Parathyroid adenoma (tissue), 2 donors: ENCODE data around the gene SLC12A7.

Experiments
- H2AFZ ChIP-seq: fragments of 300-600 bp; sonication (generic); one replicate; pipeline ENCODE4 v1.7.0; 2017; ENCODE audit warnings: antibody characterized with exemption, mild to moderate bottlenecking
- H3K27ac ChIP-seq: fragments of 300-600 bp; sonication (generic); one replicate; pipeline ENCODE4 v1.7.0; 2017
- H3K27me3 ChIP-seq: fragments of 300-600 bp; sonication (generic); one replicate; pipeline ENCODE4 v1.7.0; 2017; ENCODE audit warnings: low read length; ENCODE audit not compliant: control insufficient read depth, insufficient read depth
- H3K36me3 ChIP-seq: fragments of 300-600 bp; sonication (generic); one replicate; pipeline ENCODE4 v1.7.0; 2017; ENCODE audit warnings: low read length; ENCODE audit not compliant: control insufficient read depth, insufficient read depth
- H3K4me1 ChIP-seq: fragments of 300-600 bp; sonication (generic); one replicate; pipeline ENCODE4 v1.7.0; 2017; ENCODE audit warnings: control low read depth
- H3K4me2 ChIP-seq: fragments of 300-600 bp; sonication (generic); one replicate; pipeline ENCODE4 v1.7.0; 2017; ENCODE audit warnings: low read length
- H3K4me3 ChIP-seq: fragments of 300-600 bp; sonication (generic); one replicate; pipeline ENCODE4 v1.7.0; 2017; ENCODE audit warnings: low read depth, low read length
- H3K79me2 ChIP-seq: fragments of 300-600 bp; sonication (generic); one replicate; pipeline ENCODE4 v1.7.0; 2017; ENCODE audit warnings: control low read depth
- H3K9ac ChIP-seq: fragments of 300-600 bp; sonication (generic); one replicate; pipeline ENCODE4 v1.7.0; 2017; ENCODE audit warnings: mild to moderate bottlenecking
- H3K9me3 ChIP-seq: fragments of 300-600 bp; sonication (generic); one replicate; pipeline ENCODE4 v1.7.0; 2017; ENCODE audit warnings: low read length; ENCODE audit not compliant: control insufficient read depth
- CTCF ChIP-seq: fragments of 300-600 bp; sonication (generic); IDR thresholded peaks from one replicate; pipeline ENCODE4 v1.7.0; 2017; ENCODE audit warnings: antibody characterized with exemption, mild to moderate bottlenecking
- donor health status: primary hyperparathyroidism.

SLC12A7 gene

GRCh38 chr5:1095990-1096363 is 15.9 kb downstream of the SLC12A7 start:
- Histone ChIP-seq H3K79me2 (peaks cover 8% of the 10 kb centered on the region), H3K4me2 (no peak overlapping the region), H3K9me3 (no peaks in the 10 kb centered on the region), H3K27me3 (no peaks in the 10 kb centered on the region), H2AFZ (no peak overlapping the region), H3K4me1 (no peaks in the 10 kb centered on the region), H3K36me3 (no peaks in the 10 kb centered on the region), H3K9ac (no peak overlapping the region), H3K4me3 (no peak overlapping the region), H3K27ac (no peak overlapping the region)
- TF ChIP-seq CTCF, result no peak

- Histone ChIP-seq H3K27me3 (no peaks in the 10 kb centered on the region), H3K4me1 (no peaks in the 10 kb centered on the region), H3K36me3 (no peaks in the 10 kb centered on the region)
Observed at GRCh38 chr5:1095302-1095989, 16.4 kb downstream of the SLC12A7 start.

GRCh38 chr5:1094670-1095190 is 17.1 kb downstream of the SLC12A7 start:
- Histone ChIP-seq H2AFZ (no peak overlapping the region), H3K4me2 (no peak overlapping the region), H3K4me3 (no peak overlapping the region), H3K9me3 (no peaks in the 10 kb centered on the region), H3K27me3 (no peaks in the 10 kb centered on the region), H3K27ac (no peak overlapping the region), H3K9ac (no peak overlapping the region), H3K36me3 (no peaks in the 10 kb centered on the region), H3K4me1 (no peaks in the 10 kb centered on the region), H3K79me2 (peaks cover 8% of the 10 kb centered on the region)
- no peak for TF ChIP-seq CTCF

More at GRCh38 chr5:1095302-1095989, 16.4 kb downstream of the SLC12A7 start:
- Histone ChIP-seq H3K4me2 (no peak overlapping the region), H3K79me2 (peaks cover 8% of the 10 kb centered on the region), H3K9me3 (no peaks in the 10 kb centered on the region), H3K27ac (no peak overlapping the region), H2AFZ (no peak overlapping the region), H3K9ac (no peak overlapping the region), H3K4me3 (no peak overlapping the region)
- TF ChIP-seq CTCF, result no peak

GRCh38 chr5:1093361-1093760 is 18.5 kb downstream of the SLC12A7 start:
- Histone ChIP-seq H3K27ac (no peak overlapping the region), H2AFZ (no peak overlapping the region), H3K27me3 (no peaks in the 10 kb centered on the region), H3K4me2 (no peak overlapping the region), H3K9ac (no peak overlapping the region), H3K79me2 (no peaks in the 10 kb centered on the region), H3K4me1 (no peaks in the 10 kb centered on the region), H3K9me3 (no peaks in the 10 kb centered on the region), H3K36me3 (no peaks in the 10 kb centered on the region), H3K4me3 (no peak overlapping the region)
- no peak for TF ChIP-seq CTCF

GRCh38 chr5:1092122-1092521 is 19.7 kb downstream of the SLC12A7 start:
- Histone ChIP-seq H3K27ac (peak overlapping the region; percentile 49), H3K4me3 (no peak overlapping the region), H3K9ac (no peak overlapping the region), H3K4me1 (no peaks in the 10 kb centered on the region), H3K79me2 (no peaks in the 10 kb centered on the region), H3K27me3 (no peaks in the 10 kb centered on the region), H3K9me3 (no peaks in the 10 kb centered on the region), H3K36me3 (no peaks in the 10 kb centered on the region), H2AFZ (no peak overlapping the region), H3K4me2 (no peak overlapping the region)
- no peak for TF ChIP-seq CTCF
